ENCODE results near the gene FABP6.

DNA sequence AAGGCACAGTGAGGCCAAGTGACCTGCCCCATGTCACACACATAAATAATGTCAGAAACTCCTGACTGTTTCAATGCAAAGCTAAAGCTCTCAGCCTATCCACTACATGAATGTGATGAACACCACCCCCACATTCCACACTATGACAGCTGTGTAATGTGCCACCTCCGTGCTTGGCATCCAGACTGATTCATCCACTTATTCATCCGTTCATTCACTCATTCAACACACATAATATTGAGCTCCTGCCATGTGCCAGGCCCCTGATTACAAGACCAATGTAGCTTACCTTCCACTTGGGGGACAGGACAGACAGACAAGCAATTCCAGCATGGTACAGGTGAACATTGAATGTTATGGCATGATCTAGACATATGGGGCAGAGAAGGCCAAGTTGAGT lies 46.2 kb upstream of the FABP6 start:
- TF ChIP-seq, protein P1, sequence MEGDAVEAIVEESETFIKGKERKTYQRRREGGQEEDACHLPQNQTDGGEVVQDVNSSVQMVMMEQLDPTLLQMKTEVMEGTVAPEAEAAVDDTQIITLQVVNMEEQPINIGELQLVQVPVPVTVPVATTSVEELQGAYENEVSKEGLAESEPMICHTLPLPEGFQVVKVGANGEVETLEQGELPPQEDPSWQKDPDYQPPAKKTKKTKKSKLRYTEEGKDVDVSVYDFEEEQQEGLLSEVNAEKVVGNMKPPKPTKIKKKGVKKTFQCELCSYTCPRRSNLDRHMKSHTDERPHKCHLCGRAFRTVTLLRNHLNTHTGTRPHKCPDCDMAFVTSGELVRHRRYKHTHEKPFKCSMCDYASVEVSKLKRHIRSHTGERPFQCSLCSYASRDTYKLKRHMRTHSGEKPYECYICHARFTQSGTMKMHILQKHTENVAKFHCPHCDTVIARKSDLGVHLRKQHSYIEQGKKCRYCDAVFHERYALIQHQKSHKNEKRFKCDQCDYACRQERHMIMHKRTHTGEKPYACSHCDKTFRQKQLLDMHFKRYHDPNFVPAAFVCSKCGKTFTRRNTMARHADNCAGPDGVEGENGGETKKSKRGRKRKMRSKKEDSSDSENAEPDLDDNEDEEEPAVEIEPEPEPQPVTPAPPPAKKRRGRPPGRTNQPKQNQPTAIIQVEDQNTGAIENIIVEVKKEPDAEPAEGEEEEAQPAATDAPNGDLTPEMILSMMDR (conservative IDR thresholded peaks at IDR 0.05), result no peak
- TF ChIP-seq EZH2 (IDR thresholded peaks at IDR 0.05; ENCODE audit: low read depth), result no peak

Data from PC-9 (cell line).